IMR-90 (cell line): ENCODE data around the gene AATF. TPM values are rescaled to one million over a fixed set of nuclear protein-coding genes. Genes with fewer than 3 reads are reported as not detected.

Experiments used
- ATAC-seq: fragments of 200-7000 bp; cut with Tn5 transposase; 2 replicates; pipeline ENCODE4 v1.9.1; 2020; ENCODE audit warnings: low read depth, mild to moderate bottlenecking, moderate library complexity
- BruUV-seq: library from RNA; stranded (reverse); fragments of 400-500 nt; replicated peaks from 2 replicates; lab custom pipeline; 2021; lab: Mats Ljungman, UMichigan
- CTCF ChIA-PET: fragments of 300-600 bp; formaldehyde crosslinking; extraction: SDS; loops from one replicate; lab custom pipeline; 2021; ENCODE audit warnings: antibody characterized with exemption; lab: Yijun Ruan, JAX
- POLR2A ChIA-PET: fragments of 300-600 bp; sonication (Branson Sonifier 250); formaldehyde crosslinking; loops from one replicate; lab custom pipeline; 2022; ENCODE audit warnings: antibody characterized with exemption; ENCODE audit not compliant: unreplicated experiment; lab: Charles Lee
- DNase-seq: peaks from one replicate; pipeline ENCODE4 v3.0.0; 2013
- H2AFZ ChIP-seq: replicated peaks from 2 replicates; pipeline ENCODE3; 2013; ENCODE audit warnings: low read length, mild to moderate bottlenecking; ENCODE audit not compliant: poor library complexity
- H2AK5ac ChIP-seq: 2 replicates; pipeline ENCODE4 v1.6.1; 2013; ENCODE audit warnings: low read depth, low read length, inconsistent platforms
- H2AK9ac ChIP-seq: replicated peaks from 2 replicates; pipeline ENCODE3; 2013; ENCODE audit warnings: mild to moderate bottlenecking, low read depth, low read length, moderate library complexity; ENCODE audit not compliant: poor library complexity
- H2BK120ac ChIP-seq: 2 replicates; pipeline ENCODE4 v1.6.1; 2013; ENCODE audit warnings: low read depth, low read length, inconsistent platforms
- H2BK15ac ChIP-seq: 3 replicates; pipeline ENCODE4 v1.6.1; 2013; ENCODE audit warnings: low read depth, low read length, inconsistent platforms
- H2BK20ac ChIP-seq: 2 replicates; pipeline ENCODE4 v1.6.1; 2013; ENCODE audit warnings: low read depth, mild to moderate bottlenecking, inconsistent platforms, low read length, moderate library complexity
- H2BK5ac ChIP-seq: 2 replicates; pipeline ENCODE4 v1.6.1; 2013; ENCODE audit warnings: mild to moderate bottlenecking, low read depth, low read length, inconsistent platforms; ENCODE audit not compliant: poor library complexity, severe bottlenecking
- H3K14ac ChIP-seq: replicated peaks from 2 replicates; pipeline ENCODE4 v1.6.1; 2013; ENCODE audit warnings: low read depth, low read length, inconsistent platforms
- H3K18ac ChIP-seq: 2 replicates; pipeline ENCODE4 v1.6.1; 2013; ENCODE audit warnings: low read depth, low read length, control low read depth
- H3K23ac ChIP-seq: 2 replicates; pipeline ENCODE4 v1.6.1; 2013; ENCODE audit warnings: low read depth, low read length, inconsistent platforms
- H3K27ac ChIP-seq: 2 replicates; pipeline ENCODE4 v1.5.1; 2013; ENCODE audit warnings: mild to moderate bottlenecking, control low read depth, low read length; ENCODE audit not compliant: insufficient read depth
- H3K27me3 ChIP-seq: 2 replicates; pipeline ENCODE4 v1.6.1; 2013; ENCODE audit warnings: low read length; ENCODE audit not compliant: control insufficient read depth, insufficient read depth
- H3K36me3 ChIP-seq: 2 replicates; pipeline ENCODE4 v1.6.1; 2013; ENCODE audit warnings: low read length, mixed read lengths; ENCODE audit not compliant: control insufficient read depth, insufficient read depth
- H3K4ac ChIP-seq: 2 replicates; pipeline ENCODE4 v1.6.1; 2013; ENCODE audit warnings: low read depth, low read length, inconsistent platforms
- H3K4me1 ChIP-seq: 2 replicates; pipeline ENCODE4 v1.6.1; 2013; ENCODE audit warnings: low read length, mixed read lengths; ENCODE audit not compliant: control insufficient read depth, insufficient read depth
- H3K4me2 ChIP-seq: 2 replicates; pipeline ENCODE4 v1.6.1; 2013; ENCODE audit warnings: low read depth, mild to moderate bottlenecking, control low read depth, low read length, moderate library complexity
- H3K4me3 ChIP-seq: 2 replicates; pipeline ENCODE4 v1.5.1; 2013; ENCODE audit warnings: low read depth, mild to moderate bottlenecking, control low read depth, low read length, moderate library complexity; ENCODE audit not compliant: insufficient read depth
- H3K56ac ChIP-seq: 2 replicates; pipeline ENCODE4 v1.6.1; 2013; ENCODE audit warnings: low read length, inconsistent platforms; ENCODE audit not compliant: insufficient read depth; ENCODE audit errors: extremely low read depth
- H3K79me1 ChIP-seq, 2 experiments: 2 replicates each; pipeline ENCODE4 v1.6.1; 2013; ENCODE audit warnings: low read length in 2 of 2, inconsistent platforms in 1 of 2, low read depth in 1 of 2
- H3K9ac ChIP-seq: 2 replicates; pipeline ENCODE4 v1.6.1; 2013; ENCODE audit warnings: low read depth, low read length, control low read depth
- H3K9me1 ChIP-seq: 2 replicates; pipeline ENCODE4 v1.6.1; 2013; ENCODE audit warnings: low read length, inconsistent platforms; ENCODE audit not compliant: insufficient read depth
- H3K9me3 ChIP-seq: 2 replicates; pipeline ENCODE4 v1.6.1; 2013; ENCODE audit warnings: low read length; ENCODE audit not compliant: control insufficient read depth, insufficient read depth
- H4K20me1 ChIP-seq: 2 replicates; pipeline ENCODE4 v1.6.1; 2013; ENCODE audit warnings: low read length, inconsistent platforms; ENCODE audit not compliant: insufficient read depth
- H4K5ac ChIP-seq: 2 replicates; pipeline ENCODE4 v1.6.1; 2013; ENCODE audit warnings: mild to moderate bottlenecking, low read depth, low read length, control low read depth
- H4K8ac ChIP-seq, 2 experiments: 2 replicates each; pipeline ENCODE4 v1.6.1; 2013; ENCODE audit warnings: low read depth in 2 of 2, low read length in 2 of 2, control low read depth in 1 of 2, inconsistent platforms in 1 of 2
- H4K91ac ChIP-seq: 2 replicates; pipeline ENCODE4 v1.6.1; 2013; ENCODE audit warnings: low read depth, low read length, inconsistent platforms; ENCODE audit not compliant: insufficient read depth
- WGBS, 2 experiments: methylation state at CpG; one replicate each; pipeline versions ENCODE4 v1.1.5 to v1.1.7; 2013; ENCODE audit warnings: missing lambda C conversion rate in 2 of 2; ENCODE audit not compliant: insufficient read length in 1 of 2; ENCODE audit errors: extremely low coverage in 2 of 2; 5-methylcytosine and 5-hydroxymethylcytosine counted together
- dilution Hi-C: fragments of 300-500 bp; cut with HindIII; formaldehyde crosslinking; loops from one replicate; pipeline ENCODE4 v1.14.3; 2018; ENCODE audit warnings: low sequenced_read_pairs; ENCODE audit not compliant: unreplicated experiment
- in situ Hi-C: fragments of 300-500 bp; cut with MboI; formaldehyde crosslinking; loops from 3 replicates; pipeline ENCODE4 v1.14.3; 2019; ENCODE audit warnings: low sequenced_read_pairs, inconsistent platforms, mixed read lengths
- intact Hi-C: fragments of 100-400 bp; cut with micrococcal nuclease; formaldehyde crosslinking; loops from 2 replicates; pipeline ENCODE4 v1.10.0; 2022
- polyA plus RNA-seq, 3 experiments: library from polyadenylated mRNA; depleted of rRNA; stranded (reverse); fragments of >200 nt; gene quantifications; 2 replicates each; pipeline ENCODE4 v1.2.3, GENCODE V29; 2012; ENCODE audit warnings: low replicate concordance in 1 of 3
- total RNA-seq: library from RNA; depleted of rRNA; stranded (reverse); fragments of >200 nt; gene quantifications from 2 replicates; pipeline ENCODE4 v1.2.3, GENCODE V29; 2012
- TF ChIP-seq, protein P1 (sequence below): fragments of 150-350 bp; IDR thresholded peaks from 2 replicates; pipeline ENCODE4 v1.6.1; 2017; ENCODE audit warnings: mild to moderate bottlenecking, antibody characterized with exemption, low read length, low read depth

The AATF gene
- total and polyA plus RNA-seq, 2 of the 4 experiments (the other 2 are of a cell fraction), result 21.0 to 34.8 TPM

- H3K4me3 ChIP-seq, result no peak overlapping the region
- peaks cover 22% of the 10 kb centered on the region for H3K36me3 ChIP-seq
- no peaks in the 10 kb centered on the region for H3K9me3 ChIP-seq
- H4K5ac ChIP-seq, result no peak overlapping the region
- no peak overlapping the region for H3K56ac ChIP-seq
- in situ Hi-C loops, result no loop called here
- H2BK120ac ChIP-seq, result no peak overlapping the region
- no peaks in the 10 kb centered on the region for H4K20me1 ChIP-seq
- H3K4me1 ChIP-seq, result no peaks in the 10 kb centered on the region
- no peak overlapping the region for H2BK5ac ChIP-seq
- no peaks in the 10 kb centered on the region for H3K79me1 ChIP-seq
- no peak overlapping the region for H3K23ac ChIP-seq
- H3K14ac ChIP-seq, result no peak overlapping the region
- CTCF ChIA-PET, result no interaction called here
- DNase-seq (no peak), ATAC-seq (no peak)
- WGBS, 2 experiments, result no CpG with 5 or more reads among the region's 3 CpGs
- no peaks in the 10 kb centered on the region for H3K27me3 ChIP-seq
- dilution Hi-C loops, result no loop called here
- TF ChIP-seq, protein P1, sequence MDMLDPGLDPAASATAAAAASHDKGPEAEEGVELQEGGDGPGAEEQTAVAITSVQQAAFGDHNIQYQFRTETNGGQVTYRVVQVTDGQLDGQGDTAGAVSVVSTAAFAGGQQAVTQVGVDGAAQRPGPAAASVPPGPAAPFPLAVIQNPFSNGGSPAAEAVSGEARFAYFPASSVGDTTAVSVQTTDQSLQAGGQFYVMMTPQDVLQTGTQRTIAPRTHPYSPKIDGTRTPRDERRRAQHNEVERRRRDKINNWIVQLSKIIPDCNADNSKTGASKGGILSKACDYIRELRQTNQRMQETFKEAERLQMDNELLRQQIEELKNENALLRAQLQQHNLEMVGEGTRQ, result no peak
- no peak overlapping the region for H2AK5ac ChIP-seq
- H3K18ac ChIP-seq, result no peak overlapping the region
- H3K9me1 ChIP-seq, result peaks cover 7% of the 10 kb centered on the region; the same call in 1 of the 2 replicates
- no peak overlapping the region for H3K4ac ChIP-seq
- no peak overlapping the region for H4K91ac ChIP-seq
- H2AFZ ChIP-seq, result no peak overlapping the region
- no peak overlapping the region for H2BK20ac ChIP-seq
- no peak overlapping the region for H3K9ac ChIP-seq
- no peak overlapping the region for H3K27ac ChIP-seq
- H3K4me2 ChIP-seq, result no peak overlapping the region
- H4K8ac ChIP-seq, result no peak overlapping the region
- intact Hi-C loops, result no loop called here
- H2AK9ac ChIP-seq, result no peak overlapping the region
- BruUV-seq, result no TSS peak
- POLR2A ChIA-PET, result no interaction called here
- H2BK15ac ChIP-seq, result no peak overlapping the region
Measured at GRCh38 chr17:37090941-37091340, 142.2 kb downstream of the AATF start.
